Measurements from ENCODE around the gene ANKRD23.
"Not testable (repeated sequence)": the region's sequence is repeated elsewhere in the genome, so short reads cannot be mapped to it uniquely, and the experiment has no call there.

ANKRD23 gene

DNA sequence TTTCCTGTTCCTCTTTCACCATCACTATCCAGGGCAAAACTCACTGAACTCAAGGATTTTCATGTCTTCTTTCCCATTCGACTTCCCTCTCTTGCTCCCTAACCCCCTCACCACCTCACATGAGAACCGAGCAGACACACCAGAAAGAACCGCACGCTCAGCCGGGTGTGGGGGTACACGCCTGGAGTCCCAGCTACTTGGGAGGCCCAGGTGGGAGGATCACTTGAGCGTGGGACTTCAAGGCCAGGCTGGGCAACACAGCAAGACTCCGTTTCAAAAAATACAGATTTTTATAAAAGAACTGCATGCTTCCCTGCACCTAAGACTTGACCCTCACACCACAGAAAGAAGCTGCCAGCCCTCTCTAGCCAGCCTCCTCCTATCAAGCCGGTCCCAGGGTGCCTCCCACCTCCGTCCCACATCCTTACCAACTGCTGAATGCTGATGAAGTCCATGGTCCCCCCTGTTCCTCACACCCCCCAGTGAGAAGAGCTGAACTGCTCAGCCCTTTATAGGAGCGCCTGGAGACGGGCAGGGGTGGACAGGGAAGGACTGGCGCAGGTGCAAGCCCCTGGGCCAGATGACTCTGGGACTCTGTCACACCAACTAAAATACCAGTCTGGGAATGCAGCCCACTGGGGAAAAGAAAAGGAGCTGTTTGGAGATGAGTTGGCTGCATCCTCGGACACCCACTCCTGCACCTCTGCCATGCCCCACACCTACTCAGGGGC lies at the start of gene ANKRD23:
Gene ANKRD23 (minus strand): TSS at position 484 of the 731 bp plus-strand sequence. CDS start 29 bp downstream, at position 455.
- DNase-seq (ENCODE audit: low read depth, low spot score), result no peak

GRCh38 chr2:96891591-96892333 lies 47.9 kb upstream of the ANKRD23 start:
- DNase-seq (ENCODE audit: low read depth, low spot score), result no peak

DNA sequence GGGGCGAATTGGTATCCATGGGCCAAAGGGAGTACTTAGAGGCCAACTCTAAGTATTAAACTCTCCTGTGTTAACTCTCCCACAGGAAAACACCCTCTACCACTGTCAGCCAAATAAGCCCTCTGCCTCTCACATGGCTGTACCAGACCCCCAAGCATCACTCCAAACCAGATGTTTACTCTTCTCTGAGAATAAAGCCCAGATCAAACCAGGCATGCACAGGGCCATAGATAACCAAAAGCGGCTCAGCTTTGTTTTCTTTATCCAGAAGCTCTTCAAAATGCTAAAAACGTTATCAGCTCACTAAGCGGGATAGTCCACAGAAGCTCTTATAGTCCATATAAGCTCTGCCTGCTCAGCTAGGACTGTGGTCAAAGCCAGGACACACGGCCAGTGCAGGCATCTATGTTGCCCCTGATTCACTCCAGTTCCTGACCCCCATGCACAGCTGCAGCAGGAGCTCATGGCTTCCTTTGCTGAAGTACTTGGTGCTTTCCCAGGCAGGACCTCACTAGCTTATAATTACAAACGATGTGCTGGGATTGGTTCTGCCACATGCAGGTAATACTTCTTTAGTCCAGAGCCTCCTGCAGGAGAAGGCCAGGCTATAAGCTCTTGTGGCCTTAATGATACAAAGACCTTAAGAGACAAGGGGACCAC lies 47.0 kb upstream of the ANKRD23 start:
- no peak for DNase-seq (ENCODE audit: low read depth, low spot score)

GRCh38 chr2:96890252-96890651 lies 46.4 kb upstream of the ANKRD23 start:
- DNase-seq (ENCODE audit: low read depth, low spot score), result no peak

- DNase-seq (ENCODE audit: low read depth, low spot score), result not testable (repeated sequence)
Observed at GRCh38 chr2:96889502-96889901, 45.7 kb upstream of the ANKRD23 start.

DNA sequence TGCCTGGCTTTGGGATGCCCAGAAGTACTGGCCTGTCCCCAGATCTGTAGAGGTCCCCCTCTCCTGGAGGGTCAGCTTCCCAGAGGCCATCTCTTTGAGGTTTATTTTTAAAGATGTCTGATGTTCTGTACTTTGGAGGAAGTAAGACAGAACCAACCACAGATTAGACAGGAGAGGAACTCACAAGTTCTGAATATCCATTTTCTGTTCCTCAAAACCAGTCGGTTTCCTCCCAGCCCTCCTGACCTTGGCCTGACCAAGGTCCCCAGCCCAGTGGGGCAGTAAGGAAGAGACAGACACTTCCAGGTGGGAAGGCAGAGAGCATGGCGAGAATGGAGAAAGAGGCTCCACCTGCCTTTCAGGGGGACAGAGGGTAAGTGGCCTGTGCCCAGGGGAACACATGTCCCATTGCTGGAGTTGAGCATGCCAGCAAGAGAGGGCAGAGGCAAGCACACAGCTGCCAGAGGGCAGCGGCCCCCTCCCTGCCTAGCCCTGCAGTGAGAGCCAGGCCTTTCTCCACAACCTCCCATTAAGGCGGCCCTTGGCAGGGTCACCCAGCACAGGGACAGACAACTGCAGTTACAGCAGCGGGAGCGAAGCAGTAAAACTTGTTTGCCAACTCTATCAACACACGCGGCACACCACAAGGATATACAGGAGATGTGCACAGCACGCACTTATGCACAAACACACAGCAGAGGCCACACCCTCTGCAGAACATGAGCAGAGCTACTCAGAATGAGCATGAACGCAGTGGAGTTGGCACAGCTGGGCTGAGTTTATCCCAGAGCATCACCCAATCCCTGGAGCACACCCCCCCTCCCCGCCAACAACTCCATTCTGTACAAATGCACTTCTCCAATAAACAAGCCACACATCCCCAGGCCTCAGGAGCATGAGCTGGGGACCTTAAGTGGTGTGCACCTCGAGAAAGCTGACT lies 44.5 kb upstream of the ANKRD23 start:
- no peak for DNase-seq (ENCODE audit: low read depth, low spot score)

- DNase-seq (ENCODE audit: low read depth, low spot score), result no peak
Observed at GRCh38 chr2:96887493-96888012, 43.7 kb upstream of the ANKRD23 start.

DNA sequence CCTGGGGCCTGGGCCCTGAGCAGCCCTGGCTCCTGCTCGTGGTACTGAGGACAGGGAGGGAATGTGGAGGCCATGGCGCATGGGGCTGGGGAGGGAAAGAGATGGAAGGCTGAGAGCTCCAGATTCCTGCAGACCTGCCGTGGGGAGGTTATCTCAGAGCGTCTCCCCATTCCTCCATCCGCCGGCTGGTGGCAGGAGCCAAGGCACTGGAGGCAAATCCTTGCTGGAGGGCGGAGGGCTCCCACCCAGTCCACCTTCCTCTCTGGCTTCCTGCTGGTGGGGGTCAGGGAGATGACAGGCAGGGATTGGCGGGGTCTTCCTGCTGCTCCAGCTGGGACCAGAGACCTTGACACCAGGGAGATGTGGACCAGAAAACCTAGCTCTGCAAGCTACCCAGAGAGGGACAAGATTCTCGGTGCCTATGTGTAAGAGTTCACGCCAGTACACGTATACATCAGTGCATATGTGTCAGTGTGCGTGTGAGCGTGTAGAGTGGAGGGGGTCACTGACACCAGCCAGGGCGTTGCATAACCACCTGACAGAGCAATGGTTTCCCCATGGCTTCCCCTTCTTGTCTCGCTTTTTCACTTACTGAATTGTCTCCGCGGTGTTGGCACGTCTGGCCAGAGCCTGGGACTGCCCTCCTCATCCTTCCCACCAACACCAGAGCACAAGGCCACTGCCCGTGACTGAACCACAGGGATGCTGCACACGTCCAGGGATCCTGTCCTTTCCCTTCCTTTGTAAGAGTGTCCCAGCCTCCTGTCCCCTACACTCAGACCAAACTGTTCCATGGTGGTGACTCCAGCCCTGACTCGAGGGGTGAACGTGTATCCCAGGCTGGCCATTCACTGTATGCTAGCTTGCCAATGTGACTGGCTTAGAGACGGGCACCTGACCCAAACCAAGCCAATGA lies 41.9 kb upstream of the ANKRD23 start:
- no peak for DNase-seq (ENCODE audit: low read depth, low spot score)

DNA sequence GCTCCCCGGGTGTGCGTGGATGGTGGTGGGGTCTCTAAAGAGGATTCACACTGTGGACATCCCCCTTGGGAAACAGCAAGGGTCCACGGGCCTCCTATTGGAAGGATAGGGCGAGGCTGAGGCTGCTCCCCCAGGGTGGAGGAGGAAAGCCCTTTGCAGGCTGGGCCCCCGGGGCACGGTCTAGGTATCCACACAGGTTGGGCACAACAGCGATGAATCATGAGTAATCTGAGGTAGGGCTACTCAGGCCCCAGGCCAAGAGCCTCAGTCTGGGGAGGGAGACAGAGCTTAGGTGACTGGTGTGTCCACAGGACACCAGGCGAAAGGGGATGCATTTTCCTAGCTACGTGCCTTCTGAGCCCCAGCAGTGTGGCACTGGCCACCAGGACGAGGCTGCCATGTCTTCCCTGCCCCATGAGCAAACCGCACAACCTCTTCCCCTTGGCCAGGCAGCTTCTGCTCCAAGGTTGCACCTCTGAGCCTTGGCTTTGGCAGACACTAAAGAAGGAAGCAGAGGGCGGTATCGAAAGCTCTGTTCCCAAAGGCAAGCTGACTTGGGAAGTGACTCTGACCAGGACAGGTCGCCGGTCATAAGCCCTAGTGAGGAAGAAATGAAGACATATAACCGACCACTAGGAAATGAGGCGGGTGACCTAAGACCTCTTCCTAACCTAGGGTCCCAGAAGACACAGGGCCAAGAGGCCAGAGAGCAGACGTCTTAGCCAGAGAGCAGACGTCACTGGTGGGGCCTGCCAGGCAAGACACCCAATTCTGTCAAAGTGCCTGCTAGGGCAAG lies 40.7 kb upstream of the ANKRD23 start:
- no peak for DNase-seq (ENCODE audit: low read depth, low spot score)

DNA sequence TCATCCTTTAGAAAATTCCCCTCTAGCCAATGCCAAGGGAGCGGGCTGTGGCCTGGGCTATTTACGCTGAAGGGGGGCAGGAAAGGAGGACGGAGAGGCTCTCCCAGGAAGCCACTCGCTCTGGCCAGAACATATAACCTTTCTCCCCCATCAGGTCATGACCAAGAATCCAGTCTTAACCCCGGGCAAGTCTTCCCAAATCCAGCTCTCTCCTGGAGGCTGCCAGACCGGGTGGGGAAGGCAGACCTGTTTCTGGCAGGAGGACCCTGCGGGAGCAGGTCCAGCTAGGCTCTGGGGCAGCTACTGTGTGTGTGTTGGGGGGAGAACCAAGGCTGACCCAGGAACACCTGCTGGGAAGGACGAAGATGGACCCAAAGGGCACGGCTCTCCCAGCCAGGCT lies 39.5 kb upstream of the ANKRD23 start:
- no peak for DNase-seq (ENCODE audit: low read depth, low spot score)

GRCh38 chr2:96882906-96883305 lies 39.1 kb upstream of the ANKRD23 start:
- DNase-seq (ENCODE audit: low read depth, low spot score), result no peak

- DNase-seq (ENCODE audit: low read depth, low spot score), result no peak
Observed at GRCh38 chr2:96882230-96882629, 38.4 kb upstream of the ANKRD23 start.

- no peak for DNase-seq (ENCODE audit: low read depth, low spot score)
Observed at GRCh38 chr2:96881349-96882195, 37.8 kb upstream of the ANKRD23 start.

GRCh38 chr2:96880891-96881273 lies 37.1 kb upstream of the ANKRD23 start:
- no peak for DNase-seq (ENCODE audit: low read depth, low spot score)

GRCh38 chr2:96879545-96880040 lies 35.8 kb upstream of the ANKRD23 start:
- DNase-seq (ENCODE audit: low read depth, low spot score), result no peak

GRCh38 chr2:96878796-96879544 lies 35.1 kb upstream of the ANKRD23 start:
- DNase-seq (ENCODE audit: low read depth, low spot score), result no peak

GRCh38 chr2:96878171-96878570 lies 34.4 kb upstream of the ANKRD23 start:
- no peak for DNase-seq (ENCODE audit: low read depth, low spot score)
